Stomach (tissue), 4 donors: Measurements from ENCODE around the gene RASSF3.

Experiments used
- EP300 ChIP-seq: sonication (generic); formaldehyde crosslinking; IDR thresholded peaks from one replicate; pipeline ENCODE4 v1.6.1; 2017; ENCODE audit warnings: antibody characterized with exemption
- POLR2A ChIP-seq, 4 donors: fragments of 450-650 bp; IDR thresholded peaks; one replicate each; pipeline ENCODE4 v1.6.1; 2016; ENCODE audit warnings: antibody characterized with exemption in 4 of 4, control low read depth in 2 of 4, mild to moderate bottlenecking in 1 of 4, moderate library complexity in 1 of 4
- TF ChIP-seq, protein P1 (sequence below), 7 experiments: fragments of 450-650 bp in 4 of 7; fragments of 200-600 bp in 3 of 7; sonication (generic) in 3 of 7; IDR thresholded peaks; one replicate each; pipeline ENCODE4 v1.5.1; 2016 to 2019; ENCODE audit warnings: antibody characterized with exemption in 7 of 7, control low read depth in 2 of 7, mild to moderate bottlenecking in 1 of 7

DNA sequence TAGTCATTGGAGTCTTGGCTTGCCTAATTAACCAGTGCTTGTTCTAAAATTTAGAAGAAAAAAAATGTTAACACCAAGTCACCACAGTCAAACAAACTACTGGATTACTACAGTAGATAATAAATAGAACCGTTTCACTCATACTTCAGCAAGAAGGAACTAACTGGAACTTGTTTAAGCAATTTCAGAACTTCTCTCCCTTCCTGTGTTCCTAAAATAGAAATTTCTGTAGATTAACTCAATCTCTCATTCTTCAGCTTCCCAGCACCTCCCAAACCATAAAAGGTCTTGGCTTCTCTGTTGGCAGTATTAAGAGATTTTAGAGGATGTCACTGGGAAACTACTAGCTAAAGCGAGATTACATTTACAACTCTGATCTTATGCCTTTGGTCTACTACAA is 130.4 kb downstream of the RASSF3 start:
- TF ChIP-seq, protein P1, sequence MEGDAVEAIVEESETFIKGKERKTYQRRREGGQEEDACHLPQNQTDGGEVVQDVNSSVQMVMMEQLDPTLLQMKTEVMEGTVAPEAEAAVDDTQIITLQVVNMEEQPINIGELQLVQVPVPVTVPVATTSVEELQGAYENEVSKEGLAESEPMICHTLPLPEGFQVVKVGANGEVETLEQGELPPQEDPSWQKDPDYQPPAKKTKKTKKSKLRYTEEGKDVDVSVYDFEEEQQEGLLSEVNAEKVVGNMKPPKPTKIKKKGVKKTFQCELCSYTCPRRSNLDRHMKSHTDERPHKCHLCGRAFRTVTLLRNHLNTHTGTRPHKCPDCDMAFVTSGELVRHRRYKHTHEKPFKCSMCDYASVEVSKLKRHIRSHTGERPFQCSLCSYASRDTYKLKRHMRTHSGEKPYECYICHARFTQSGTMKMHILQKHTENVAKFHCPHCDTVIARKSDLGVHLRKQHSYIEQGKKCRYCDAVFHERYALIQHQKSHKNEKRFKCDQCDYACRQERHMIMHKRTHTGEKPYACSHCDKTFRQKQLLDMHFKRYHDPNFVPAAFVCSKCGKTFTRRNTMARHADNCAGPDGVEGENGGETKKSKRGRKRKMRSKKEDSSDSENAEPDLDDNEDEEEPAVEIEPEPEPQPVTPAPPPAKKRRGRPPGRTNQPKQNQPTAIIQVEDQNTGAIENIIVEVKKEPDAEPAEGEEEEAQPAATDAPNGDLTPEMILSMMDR (IDR thresholded peaks at IDR 0.05): no peak
- no peak for TF ChIP-seq EP300
- no peak for TF ChIP-seq POLR2A (IDR thresholded peaks at IDR 0.05)
